Amygdala (tissue), 56 donors: Measurements from ENCODE around the gene OSBPL1A.

Experiments used
- DNase-seq, 56 donors: peaks; one replicate each; lab custom pipeline; 2025; lab: John Stamatoyannopoulos, UW

The OSBPL1A gene

GRCh38 chr18:24231773-24232735, 165.6 kb downstream of the OSBPL1A start:
- no peak for DNase-seq

- no peak for DNase-seq
Measured at GRCh38 chr18:24230766-24231165, 166.9 kb downstream of the OSBPL1A start.

- no peak for DNase-seq
Measured at GRCh38 chr18:24228667-24229041, 169.0 kb downstream of the OSBPL1A start.

- no peak for DNase-seq
Measured at GRCh38 chr18:24227977-24228666, 169.5 kb downstream of the OSBPL1A start.

GRCh38 chr18:24220318-24220688, 177.3 kb downstream of the OSBPL1A start:
- peak in 3 of 56 donors; percentile 24 to 53 (median 37) for DNase-seq

- peak in 9 of 56 donors; percentile 5 to 53 (median 24) for DNase-seq
Measured at GRCh38 chr18:24219561-24220317, 177.9 kb downstream of the OSBPL1A start.

- no peak for DNase-seq
Measured at GRCh38 chr18:24214913-24215312, 182.7 kb downstream of the OSBPL1A start.

- no peak for DNase-seq
Measured at GRCh38 chr18:24214144-24214543, 183.5 kb downstream of the OSBPL1A start.

GRCh38 chr18:24212939-24213338, 184.7 kb downstream of the OSBPL1A start:
- DNase-seq, result no peak

- no peak for DNase-seq
Measured at GRCh38 chr18:24209558-24209957, 188.1 kb downstream of the OSBPL1A start.

- peak in 1 of 56 donors; percentile 22 for DNase-seq
Measured at GRCh38 chr18:24208270-24209035, 189.2 kb downstream of the OSBPL1A start.

- no peak for DNase-seq
Measured at GRCh38 chr18:24204904-24205303, 192.7 kb downstream of the OSBPL1A start.

- DNase-seq, result no peak
Measured at GRCh38 chr18:24201699-24202687, 195.6 kb downstream of the OSBPL1A start.

GRCh38 chr18:24200494-24201290, 196.9 kb downstream of the OSBPL1A start:
- DNase-seq, result peak in 17 of 56 donors; percentile 7 to 77 (median 38)

GRCh38 chr18:24199372-24199962, 198.2 kb downstream of the OSBPL1A start:
- DNase-seq, result no peak

GRCh38 chr18:24198461-24198860, 199.2 kb downstream of the OSBPL1A start:
- DNase-seq, result no peak

- DNase-seq, result no peak
Measured at GRCh38 chr18:24197412-24197811, 200.2 kb downstream of the OSBPL1A start.

GRCh38 chr18:24196764-24197163, 200.9 kb downstream of the OSBPL1A start:
- DNase-seq, result no peak
